GM18517 (cell line): ENCODE results near the gene ISYNA1.
A peak's percentile ranks its signal among the peaks of the same experiment; 100 is the strongest.

Source experiments
- ATAC-seq: cut with Tn5 transposase; IDR thresholded peaks from one replicate; pipeline ENCODE4 v1.9.1; 2021; ENCODE audit warnings: mild to moderate bottlenecking, moderate library complexity; ENCODE audit not compliant: unreplicated experiment

ISYNA1 gene

GRCh38 chr19:18433015-18433691, 4.8 kb downstream of the ISYNA1 start:
- ATAC-seq: no peak

DNA sequence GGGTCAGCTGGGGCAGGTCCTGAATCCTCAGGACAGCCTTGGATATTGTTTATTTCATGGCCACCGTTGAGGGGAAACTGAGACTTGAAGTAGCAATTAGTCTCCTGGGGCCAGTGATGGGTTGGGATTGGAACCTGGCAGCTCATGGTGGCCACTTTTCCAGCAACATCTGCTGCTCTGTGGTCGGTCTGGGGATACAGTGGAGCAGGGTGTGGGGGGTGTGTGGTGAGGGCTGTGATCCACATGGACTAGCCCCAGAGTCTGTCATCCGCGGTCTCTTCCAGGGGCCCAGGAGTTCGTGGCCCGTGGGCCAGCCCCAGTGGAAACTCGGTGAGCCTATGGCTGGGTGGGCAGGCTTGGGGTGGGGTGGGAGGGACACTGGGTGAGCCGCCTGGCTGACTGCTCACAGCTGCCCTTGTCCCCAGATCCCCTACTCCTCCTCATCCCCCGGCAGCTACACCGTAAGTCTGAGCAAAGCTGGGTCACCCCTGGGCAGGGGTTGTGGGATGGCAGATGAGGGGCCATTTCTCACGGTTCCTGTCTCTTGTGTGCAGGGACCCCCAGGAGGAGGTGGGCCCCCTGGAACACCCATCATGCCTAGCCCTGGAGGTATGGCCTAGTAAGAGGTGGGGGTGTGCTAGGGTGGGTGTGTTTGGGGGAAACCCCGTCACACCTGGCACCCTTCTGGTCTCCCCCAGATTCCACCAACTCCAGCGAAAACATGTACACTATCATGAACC, 5.5 kb downstream of the ISYNA1 start:
- ATAC-seq: no peak

- no peak for ATAC-seq
These were observed 6.4 kb downstream of the ISYNA1 start for GRCh38 chr19:18431351-18432197.

GRCh38 chr19:18430417-18431144, 7.4 kb downstream of the ISYNA1 start:
- ATAC-seq: no peak

- ATAC-seq: no peak
These were observed 8.1 kb downstream of the ISYNA1 start for GRCh38 chr19:18429717-18430416.

DNA sequence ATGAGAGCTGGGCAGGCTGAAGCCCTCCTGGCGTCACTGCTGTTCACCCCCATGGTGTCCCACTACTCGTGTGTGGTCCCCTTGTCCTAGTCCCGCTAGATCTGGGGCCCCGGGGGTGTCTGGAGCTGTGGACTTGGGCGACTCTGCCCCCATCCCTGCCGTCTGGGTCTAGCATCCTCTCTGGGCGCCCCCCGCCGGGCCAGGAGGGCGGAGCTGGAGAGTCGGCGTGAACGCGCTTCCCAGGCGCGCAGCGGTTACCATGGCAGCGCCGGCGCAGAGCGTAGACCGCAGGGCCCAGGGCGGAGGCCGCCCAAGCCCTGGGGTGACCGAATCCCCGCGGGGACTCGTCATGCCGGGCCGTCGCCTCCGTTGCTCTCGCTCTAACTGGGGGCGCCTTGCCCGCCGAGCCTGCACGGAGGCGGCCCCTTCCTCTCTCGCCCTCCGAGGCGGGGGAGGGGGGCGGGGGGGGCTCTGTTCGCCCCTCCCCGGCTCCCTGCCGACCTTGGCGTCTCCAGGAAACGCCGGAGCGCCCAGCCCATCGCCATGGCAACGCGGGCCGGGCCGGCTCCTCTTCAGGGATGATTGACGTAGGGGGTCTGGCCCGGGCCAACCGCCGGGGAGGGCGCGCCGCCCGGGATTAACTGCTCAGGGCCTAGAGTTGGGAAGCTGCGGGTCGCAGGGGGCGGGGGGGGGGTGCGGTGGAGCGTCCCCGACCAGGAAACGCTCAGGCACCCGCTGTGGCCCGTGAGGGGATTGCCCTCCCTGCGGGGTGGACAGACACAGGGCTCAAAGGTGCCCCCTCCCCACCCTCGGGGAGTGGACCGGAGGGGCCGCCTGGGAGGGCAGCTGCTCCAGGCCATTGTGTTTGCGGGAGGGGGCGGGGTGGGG, 8.9 kb downstream of the ISYNA1 start:
- peak; percentile 51 for ATAC-seq

DNA sequence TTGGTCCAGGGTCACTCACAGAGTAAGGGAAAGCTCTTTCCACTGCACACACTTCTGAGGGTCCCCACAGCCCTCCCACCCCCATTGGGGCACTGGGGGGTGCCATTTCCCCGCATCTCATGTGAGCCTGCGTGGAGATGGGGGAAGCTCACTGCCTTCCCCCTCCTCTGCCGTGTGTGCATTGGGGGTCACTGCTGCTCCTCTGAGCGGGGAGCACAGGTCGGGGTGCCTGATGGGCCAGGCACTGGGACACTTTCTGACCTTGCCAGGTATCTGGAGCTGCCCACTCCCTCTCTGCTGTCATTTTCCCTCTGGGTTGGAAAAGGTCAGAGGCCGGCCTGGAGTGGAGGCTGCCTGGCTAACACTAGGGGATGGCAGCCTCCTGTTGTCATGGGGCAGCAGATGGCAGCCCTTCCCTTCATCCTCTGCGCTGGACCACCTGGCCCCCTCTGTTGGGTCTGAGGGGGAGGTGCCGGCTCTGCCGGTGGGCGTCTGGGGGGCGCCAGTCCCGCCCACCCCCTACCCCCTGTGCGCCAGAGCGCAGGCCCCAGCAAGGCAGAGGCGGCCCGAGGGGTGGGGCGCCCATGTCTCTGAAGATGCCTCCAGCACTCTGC, 9.7 kb downstream of the ISYNA1 start:
- no peak for ATAC-seq

DNA sequence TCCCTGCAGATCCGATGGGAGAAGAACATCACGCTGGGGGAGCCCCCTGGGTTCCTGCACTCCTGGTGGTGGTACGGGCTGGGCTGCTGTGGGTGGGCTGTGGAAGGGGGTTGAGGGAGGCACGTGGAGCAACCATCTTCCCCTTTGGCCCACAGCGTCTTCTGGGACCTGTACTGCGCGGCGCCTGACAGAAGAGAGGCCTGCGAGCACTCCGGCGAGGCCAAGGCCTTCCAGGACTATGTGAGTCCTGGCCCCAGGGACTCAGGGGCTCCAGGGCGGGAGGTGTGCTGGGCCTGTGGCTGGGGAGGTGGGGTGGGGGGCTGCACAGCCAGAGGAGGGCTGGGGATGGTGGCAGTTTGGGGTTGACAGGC, 10.2 kb downstream of the ISYNA1 start:
- no peak for ATAC-seq

DNA sequence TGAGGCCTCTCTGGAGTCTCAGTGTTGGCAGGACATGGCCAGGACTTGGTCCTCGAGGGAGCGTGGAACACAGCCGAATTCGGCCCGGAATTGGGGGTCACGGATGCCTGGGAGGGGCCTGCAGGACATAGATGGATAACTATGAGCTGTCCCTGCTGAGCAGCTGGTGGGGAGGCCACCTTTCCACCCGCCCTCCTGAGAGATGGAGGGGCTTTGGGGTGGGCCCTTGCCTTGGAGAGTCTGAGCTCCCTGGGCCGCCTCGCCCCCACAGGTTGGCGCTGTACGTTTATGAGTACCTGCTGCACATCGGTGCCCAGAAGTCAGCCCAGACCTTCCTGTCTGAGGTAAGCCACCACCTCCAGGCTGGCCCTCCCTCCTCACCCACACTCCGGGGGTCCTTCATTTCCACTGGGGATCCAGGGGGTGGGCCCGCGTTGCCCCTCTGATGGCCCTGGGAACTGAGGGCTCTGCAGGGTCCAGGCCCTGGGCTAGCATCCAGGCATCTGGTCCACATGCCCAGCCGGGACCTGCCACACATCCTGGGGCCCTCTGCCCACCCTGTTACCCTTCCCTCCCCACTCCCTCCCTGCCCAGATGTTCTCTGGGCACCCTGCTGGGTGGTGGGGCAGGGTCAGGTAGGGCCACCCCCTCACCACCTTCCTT, 10.7 kb downstream of the ISYNA1 start:
- no peak for ATAC-seq

- no peak for ATAC-seq
These were observed 11.5 kb downstream of the ISYNA1 start for GRCh38 chr19:18426416-18426767.

- ATAC-seq: no peak
These were observed 12.2 kb downstream of the ISYNA1 start for GRCh38 chr19:18425515-18426415.

- no peak for ATAC-seq
These were observed 12.9 kb downstream of the ISYNA1 start for GRCh38 chr19:18424890-18425514.

DNA sequence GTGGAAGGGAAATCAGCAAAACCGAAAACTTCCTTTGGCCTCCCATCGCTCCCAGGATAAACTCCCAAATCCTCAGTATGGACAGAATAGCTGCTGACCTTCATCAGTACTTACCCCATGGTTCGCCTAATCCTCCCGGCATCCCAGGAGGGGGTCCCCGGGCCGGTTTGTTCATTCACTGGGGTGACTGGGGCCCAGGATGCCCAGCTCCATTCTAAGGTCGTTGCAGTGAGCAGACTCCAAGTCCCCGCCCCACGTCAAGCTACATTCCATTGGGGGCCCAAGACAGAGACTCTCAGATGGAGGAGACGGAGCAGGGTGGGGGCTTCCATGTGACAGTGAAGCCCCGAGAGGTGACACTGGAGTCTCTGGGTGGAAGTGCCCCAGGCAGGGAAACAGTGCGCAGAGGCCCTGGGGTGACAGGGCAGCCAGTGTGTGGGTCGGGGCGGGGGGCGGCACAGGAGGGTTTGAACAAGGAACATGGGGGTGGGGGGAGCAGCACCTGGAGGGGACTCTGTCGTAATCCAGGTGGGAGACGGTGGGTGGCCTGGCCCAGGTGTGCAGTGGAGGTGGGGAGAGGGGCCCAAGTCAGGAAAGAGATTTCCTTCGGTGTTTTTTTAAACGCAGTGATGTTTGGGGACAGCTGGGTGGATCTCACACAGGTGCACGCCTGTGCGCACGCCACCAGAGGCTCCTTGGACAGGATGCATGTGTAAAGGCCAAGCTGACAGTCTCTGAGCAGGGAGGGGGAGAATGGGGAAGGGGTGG, 13.6 kb downstream of the ISYNA1 start:
- no peak for ATAC-seq

DNA sequence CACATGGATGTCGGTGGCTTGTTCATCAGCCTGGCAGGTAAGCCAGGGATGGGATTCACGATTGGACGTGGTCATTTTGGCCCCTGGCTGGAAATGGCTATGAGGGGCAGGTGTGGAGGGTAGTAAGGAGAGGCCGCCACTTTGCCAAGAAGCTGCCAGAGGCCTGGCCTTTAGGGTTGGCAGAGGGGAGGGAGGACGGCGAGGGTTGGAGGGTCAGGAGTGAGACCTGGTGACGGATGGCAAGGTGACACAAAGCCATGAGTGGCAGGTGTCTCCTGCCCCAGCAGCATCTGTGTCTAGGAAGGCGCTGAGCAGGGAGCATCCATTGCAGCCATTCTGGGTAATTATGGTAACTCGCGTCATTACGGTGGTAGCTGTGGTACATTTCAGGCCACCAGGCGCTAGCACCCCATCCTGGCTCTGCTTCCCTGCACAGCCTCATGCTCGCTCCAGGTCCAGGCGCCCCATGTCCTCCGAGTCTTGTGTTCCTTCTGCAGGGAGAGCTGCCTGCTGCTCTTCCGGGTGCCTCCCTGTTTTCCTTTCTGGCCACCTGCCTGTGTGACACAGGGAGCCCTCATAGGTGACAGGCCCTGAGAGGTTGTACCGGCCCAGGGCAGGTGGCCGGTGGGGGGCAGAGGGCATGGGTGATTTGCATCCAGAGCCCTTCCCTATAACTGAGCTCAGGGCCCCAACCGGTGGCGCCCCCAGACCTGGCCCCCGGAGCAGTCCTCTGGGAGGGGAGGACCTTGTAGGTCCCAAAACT, 14.5 kb downstream of the ISYNA1 start:
- no peak for ATAC-seq

DNA sequence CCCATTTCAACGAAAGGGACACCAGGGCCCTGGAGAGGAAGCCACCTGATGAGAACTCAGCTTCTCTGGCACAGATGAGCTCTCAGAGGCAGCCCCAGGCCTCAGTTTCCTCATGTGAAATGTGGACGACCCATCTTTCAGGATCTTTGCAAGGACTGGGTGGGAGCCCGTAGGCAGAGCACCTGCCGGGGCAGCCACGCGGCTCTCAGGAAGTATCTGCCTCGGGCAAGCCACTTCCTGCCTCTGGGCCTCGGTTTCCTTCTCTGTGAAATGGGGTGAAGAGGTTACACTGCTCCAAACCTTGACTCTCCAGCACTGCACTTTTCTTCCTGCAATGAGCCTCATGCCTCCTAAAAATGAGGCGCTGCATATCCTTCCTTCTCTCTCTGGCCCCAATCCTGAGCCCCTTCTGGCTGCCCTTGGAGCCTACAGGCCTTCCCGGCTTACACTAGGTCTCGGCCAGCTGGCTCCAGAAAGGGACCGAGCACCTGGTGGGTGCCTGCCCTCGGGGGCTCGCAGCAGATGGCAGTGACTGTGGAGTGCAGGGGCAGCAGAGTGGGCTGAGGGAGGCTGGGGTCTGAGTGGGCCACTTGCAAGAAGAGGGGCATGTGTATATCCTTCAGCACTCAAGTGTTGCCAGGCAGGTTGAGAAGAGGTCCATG, 15.3 kb downstream of the ISYNA1 start:
- no peak for ATAC-seq
